IMR-90 (cell line): ENCODE measurements around the gene ISOC2.

Experiments
- BHLHE40 ChIP-seq: fragments of 150-350 bp; IDR thresholded peaks from 2 replicates; pipeline ENCODE4 v1.6.1; 2016; ENCODE audit warnings: mild to moderate bottlenecking, low read depth, low read length
- CEBPB ChIP-seq: IDR thresholded peaks from 2 replicates; pipeline ENCODE4 v1.6.1; 2012; ENCODE audit warnings: low read depth, low read length, improper control_type of control experiment
- CTCF ChIP-seq: conservative IDR thresholded peaks from 2 replicates; pipeline ENCODE4 v1.5.1; 2012; ENCODE audit warnings: mild to moderate bottlenecking, low read depth, low read length, improper control_type of control experiment
- FOS ChIP-seq: fragments of 150-350 bp; IDR thresholded peaks from 2 replicates; pipeline ENCODE4 v1.6.1; 2016; ENCODE audit warnings: low read depth, low read length
- POLR2A ChIP-seq: IDR thresholded peaks from 2 replicates; pipeline ENCODE4 v1.6.1; 2012; ENCODE audit warnings: mild to moderate bottlenecking, low read depth, low read length
- TF ChIP-seq, protein P1 (sequence below): fragments of 150-350 bp; IDR thresholded peaks from 2 replicates; pipeline ENCODE4 v1.6.1; 2017; ENCODE audit warnings: mild to moderate bottlenecking, antibody characterized with exemption, low read length, low read depth
- TF ChIP-seq, protein P2 (sequence below): fragments of 150-350 bp; IDR thresholded peaks from 2 replicates; pipeline ENCODE4 v1.6.1; 2016; ENCODE audit warnings: low read depth, mild to moderate bottlenecking, low read length, moderate library complexity, borderline replicate concordance

- no peak for TF ChIP-seq POLR2A
- TF ChIP-seq CTCF, result no peak
- no peak for TF ChIP-seq CEBPB
- no peak for TF ChIP-seq FOS
- TF ChIP-seq, protein P1, sequence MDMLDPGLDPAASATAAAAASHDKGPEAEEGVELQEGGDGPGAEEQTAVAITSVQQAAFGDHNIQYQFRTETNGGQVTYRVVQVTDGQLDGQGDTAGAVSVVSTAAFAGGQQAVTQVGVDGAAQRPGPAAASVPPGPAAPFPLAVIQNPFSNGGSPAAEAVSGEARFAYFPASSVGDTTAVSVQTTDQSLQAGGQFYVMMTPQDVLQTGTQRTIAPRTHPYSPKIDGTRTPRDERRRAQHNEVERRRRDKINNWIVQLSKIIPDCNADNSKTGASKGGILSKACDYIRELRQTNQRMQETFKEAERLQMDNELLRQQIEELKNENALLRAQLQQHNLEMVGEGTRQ, result no peak
- no peak for TF ChIP-seq BHLHE40
- TF ChIP-seq, protein P2, sequence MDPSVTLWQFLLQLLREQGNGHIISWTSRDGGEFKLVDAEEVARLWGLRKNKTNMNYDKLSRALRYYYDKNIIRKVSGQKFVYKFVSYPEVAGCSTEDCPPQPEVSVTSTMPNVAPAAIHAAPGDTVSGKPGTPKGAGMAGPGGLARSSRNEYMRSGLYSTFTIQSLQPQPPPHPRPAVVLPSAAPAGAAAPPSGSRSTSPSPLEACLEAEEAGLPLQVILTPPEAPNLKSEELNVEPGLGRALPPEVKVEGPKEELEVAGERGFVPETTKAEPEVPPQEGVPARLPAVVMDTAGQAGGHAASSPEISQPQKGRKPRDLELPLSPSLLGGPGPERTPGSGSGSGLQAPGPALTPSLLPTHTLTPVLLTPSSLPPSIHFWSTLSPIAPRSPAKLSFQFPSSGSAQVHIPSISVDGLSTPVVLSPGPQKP, result no peak
Measured at GRCh38 chr19:55441692-55442321, 19.6 kb downstream of the ISOC2 start.
